Measurements from ENCODE around the gene PROS1.

Gene PROS1

DNA sequence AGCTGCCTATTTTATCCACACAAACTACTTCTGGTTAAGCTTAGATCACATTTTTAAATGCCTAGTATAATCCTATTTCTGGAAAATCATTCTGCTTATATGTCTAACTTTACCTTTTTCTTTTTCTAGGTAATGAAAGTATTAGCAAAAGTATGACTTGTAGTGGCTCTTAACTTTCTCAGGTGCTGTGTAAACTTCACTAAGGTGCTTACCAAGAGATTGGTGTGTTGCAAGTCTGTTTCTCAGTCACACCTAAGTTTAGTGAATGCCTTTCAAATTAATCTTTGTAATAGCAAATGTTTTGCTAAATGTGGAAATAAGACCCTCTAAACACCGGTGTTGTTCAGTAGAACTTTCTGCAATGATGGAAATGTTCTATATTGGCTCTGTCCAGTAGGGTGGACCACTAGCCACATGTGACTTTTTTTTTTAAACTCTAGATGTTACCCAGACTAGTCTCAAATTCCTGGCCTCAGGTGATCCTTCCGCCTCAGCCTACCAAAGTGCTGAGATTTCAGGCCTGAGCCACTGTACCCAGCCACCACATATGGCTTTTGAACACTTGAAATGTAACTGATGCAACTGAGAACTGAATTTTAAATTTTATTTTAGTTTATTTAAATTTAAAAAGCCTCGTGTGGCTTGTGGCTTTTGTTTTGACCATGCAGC lies 28.3 kb upstream of the PROS1 start:
- TF ChIP-seq TOX (CRISPR knock-in tag; IDR thresholded peaks at IDR 0.05; ENCODE audit: borderline replicate concordance) (no peak), ZNF8 (CRISPR knock-in tag; IDR thresholded peaks at IDR 0.05) (no peak), PPARA (CRISPR knock-in tag; IDR thresholded peaks at IDR 0.05; ENCODE audit: borderline replicate concordance) (no peak), GLIS3 (CRISPR knock-in tag; IDR thresholded peaks at IDR 0.05) (no peak), ISL1 (CRISPR knock-in tag; IDR thresholded peaks at IDR 0.05) (no peak), ZNF565 (CRISPR knock-in tag; conservative IDR thresholded peaks at IDR 0.05; ENCODE audit: low read depth) (no peak), ESRRG (CRISPR knock-in tag; IDR thresholded peaks at IDR 0.05) (no peak), BACH2 (CRISPR knock-in tag; IDR thresholded peaks at IDR 0.05; ENCODE audit: borderline replicate concordance) (no peak), TCF4 (CRISPR knock-in tag; IDR thresholded peaks at IDR 0.05; ENCODE audit: borderline replicate concordance) (no peak)
- TF ChIP-seq, protein P1, sequence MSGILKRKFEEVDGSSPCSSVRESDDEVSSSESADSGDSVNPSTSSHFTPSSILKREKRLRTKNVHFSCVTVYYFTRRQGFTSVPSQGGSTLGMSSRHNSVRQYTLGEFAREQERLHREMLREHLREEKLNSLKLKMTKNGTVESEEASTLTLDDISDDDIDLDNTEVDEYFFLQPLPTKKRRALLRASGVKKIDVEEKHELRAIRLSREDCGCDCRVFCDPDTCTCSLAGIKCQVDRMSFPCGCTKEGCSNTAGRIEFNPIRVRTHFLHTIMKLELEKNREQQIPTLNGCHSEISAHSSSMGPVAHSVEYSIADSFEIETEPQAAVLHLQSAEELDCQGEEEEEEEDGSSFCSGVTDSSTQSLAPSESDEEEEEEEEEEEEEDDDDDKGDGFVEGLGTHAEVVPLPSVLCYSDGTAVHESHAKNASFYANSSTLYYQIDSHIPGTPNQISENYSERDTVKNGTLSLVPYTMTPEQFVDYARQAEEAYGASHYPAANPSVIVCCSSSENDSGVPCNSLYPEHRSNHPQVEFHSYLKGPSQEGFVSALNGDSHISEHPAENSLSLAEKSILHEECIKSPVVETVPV (CRISPR knock-in tag; IDR thresholded peaks at IDR 0.05), result no peak
- TF ChIP-seq, protein P2, sequence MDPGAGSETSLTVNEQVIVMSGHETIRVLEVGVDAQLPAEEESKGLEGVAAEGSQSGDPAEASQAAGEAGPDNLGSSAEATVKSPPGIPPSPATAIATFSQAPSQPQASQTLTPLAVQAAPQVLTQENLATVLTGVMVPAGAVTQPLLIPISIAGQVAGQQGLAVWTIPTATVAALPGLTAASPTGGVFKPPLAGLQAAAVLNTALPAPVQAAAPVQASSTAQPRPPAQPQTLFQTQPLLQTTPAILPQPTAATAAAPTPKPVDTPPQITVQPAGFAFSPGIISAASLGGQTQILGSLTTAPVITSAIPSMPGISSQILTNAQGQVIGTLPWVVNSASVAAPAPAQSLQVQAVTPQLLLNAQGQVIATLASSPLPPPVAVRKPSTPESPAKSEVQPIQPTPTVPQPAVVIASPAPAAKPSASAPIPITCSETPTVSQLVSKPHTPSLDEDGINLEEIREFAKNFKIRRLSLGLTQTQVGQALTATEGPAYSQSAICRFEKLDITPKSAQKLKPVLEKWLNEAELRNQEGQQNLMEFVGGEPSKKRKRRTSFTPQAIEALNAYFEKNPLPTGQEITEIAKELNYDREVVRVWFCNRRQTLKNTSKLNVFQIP (CRISPR knock-in tag; IDR thresholded peaks at IDR 0.05; ENCODE audit: borderline replicate concordance, low read depth), result no peak
- TF ChIP-seq, protein P3, sequence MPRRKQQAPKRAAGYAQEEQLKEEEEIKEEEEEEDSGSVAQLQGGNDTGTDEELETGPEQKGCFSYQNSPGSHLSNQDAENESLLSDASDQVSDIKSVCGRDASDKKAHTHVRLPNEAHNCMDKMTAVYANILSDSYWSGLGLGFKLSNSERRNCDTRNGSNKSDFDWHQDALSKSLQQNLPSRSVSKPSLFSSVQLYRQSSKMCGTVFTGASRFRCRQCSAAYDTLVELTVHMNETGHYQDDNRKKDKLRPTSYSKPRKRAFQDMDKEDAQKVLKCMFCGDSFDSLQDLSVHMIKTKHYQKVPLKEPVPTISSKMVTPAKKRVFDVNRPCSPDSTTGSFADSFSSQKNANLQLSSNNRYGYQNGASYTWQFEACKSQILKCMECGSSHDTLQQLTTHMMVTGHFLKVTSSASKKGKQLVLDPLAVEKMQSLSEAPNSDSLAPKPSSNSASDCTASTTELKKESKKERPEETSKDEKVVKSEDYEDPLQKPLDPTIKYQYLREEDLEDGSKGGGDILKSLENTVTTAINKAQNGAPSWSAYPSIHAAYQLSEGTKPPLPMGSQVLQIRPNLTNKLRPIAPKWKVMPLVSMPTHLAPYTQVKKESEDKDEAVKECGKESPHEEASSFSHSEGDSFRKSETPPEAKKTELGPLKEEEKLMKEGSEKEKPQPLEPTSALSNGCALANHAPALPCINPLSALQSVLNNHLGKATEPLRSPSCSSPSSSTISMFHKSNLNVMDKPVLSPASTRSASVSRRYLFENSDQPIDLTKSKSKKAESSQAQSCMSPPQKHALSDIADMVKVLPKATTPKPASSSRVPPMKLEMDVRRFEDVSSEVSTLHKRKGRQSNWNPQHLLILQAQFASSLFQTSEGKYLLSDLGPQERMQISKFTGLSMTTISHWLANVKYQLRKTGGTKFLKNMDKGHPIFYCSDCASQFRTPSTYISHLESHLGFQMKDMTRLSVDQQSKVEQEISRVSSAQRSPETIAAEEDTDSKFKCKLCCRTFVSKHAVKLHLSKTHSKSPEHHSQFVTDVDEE (CRISPR knock-in tag; IDR thresholded peaks at IDR 0.05), result no peak
- TF ChIP-seq, protein P4, sequence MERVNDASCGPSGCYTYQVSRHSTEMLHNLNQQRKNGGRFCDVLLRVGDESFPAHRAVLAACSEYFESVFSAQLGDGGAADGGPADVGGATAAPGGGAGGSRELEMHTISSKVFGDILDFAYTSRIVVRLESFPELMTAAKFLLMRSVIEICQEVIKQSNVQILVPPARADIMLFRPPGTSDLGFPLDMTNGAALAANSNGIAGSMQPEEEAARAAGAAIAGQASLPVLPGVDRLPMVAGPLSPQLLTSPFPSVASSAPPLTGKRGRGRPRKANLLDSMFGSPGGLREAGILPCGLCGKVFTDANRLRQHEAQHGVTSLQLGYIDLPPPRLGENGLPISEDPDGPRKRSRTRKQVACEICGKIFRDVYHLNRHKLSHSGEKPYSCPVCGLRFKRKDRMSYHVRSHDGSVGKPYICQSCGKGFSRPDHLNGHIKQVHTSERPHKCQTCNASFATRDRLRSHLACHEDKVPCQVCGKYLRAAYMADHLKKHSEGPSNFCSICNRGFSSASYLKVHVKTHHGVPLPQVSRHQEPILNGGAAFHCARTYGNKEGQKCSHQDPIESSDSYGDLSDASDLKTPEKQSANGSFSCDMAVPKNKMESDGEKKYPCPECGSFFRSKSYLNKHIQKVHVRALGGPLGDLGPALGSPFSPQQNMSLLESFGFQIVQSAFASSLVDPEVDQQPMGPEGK (CRISPR knock-in tag; IDR thresholded peaks at IDR 0.05; ENCODE audit: borderline replicate concordance), result no peak
- ATAC-seq, result no peak

DNA sequence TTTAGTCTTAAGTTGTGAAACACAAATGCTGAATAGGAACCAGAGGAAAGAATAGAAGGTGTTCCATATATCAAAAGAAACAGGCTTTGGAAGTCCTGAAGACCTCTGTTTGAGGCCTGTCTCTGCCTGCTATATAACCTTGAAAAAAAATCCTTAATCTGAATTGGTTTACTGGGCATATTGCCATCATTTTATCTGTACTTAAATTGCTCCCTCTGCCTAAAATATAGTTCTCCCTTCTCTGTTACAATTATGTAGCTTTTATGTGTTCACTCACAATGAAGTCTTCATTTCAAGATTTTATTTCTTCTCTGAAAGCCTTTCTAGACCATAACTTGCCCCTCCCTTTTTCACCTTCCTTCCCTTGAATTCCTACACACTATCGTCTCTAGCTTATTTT lies 27.5 kb upstream of the PROS1 start:
- no peak for ATAC-seq
- no peak for TF ChIP-seq CSDC2 (CRISPR knock-in tag; IDR thresholded peaks at IDR 0.05)
- no peak for TF ChIP-seq ESRRG (CRISPR knock-in tag; IDR thresholded peaks at IDR 0.05)
- TF ChIP-seq, protein P5, sequence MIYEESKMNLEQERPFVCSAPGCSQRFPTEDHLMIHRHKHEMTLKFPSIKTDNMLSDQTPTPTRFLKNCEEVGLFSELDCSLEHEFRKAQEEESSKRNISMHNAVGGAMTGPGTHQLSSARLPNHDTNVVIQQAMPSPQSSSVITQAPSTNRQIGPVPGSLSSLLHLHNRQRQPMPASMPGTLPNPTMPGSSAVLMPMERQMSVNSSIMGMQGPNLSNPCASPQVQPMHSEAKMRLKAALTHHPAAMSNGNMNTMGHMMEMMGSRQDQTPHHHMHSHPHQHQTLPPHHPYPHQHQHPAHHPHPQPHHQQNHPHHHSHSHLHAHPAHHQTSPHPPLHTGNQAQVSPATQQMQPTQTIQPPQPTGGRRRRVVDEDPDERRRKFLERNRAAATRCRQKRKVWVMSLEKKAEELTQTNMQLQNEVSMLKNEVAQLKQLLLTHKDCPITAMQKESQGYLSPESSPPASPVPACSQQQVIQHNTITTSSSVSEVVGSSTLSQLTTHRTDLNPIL (CRISPR knock-in tag; IDR thresholded peaks at IDR 0.05; ENCODE audit: low read depth), result no peak
- TF ChIP-seq ZNF70 (CRISPR knock-in tag; IDR thresholded peaks at IDR 0.05), result no peak
- TF ChIP-seq, protein P2 (CRISPR knock-in tag; IDR thresholded peaks at IDR 0.05; ENCODE audit: borderline replicate concordance, low read depth), result no peak
- TF ChIP-seq ISL1 (CRISPR knock-in tag; IDR thresholded peaks at IDR 0.05), result no peak
- TF ChIP-seq ZFP30 (CRISPR knock-in tag; IDR thresholded peaks at IDR 0.05), result no peak
- TF ChIP-seq TOX (CRISPR knock-in tag; IDR thresholded peaks at IDR 0.05; ENCODE audit: borderline replicate concordance), result no peak
- TF ChIP-seq GLIS3 (CRISPR knock-in tag; IDR thresholded peaks at IDR 0.05), result no peak
- TF ChIP-seq, protein P4 (CRISPR knock-in tag; IDR thresholded peaks at IDR 0.05; ENCODE audit: borderline replicate concordance), result no peak
- TF ChIP-seq ARNTL (CRISPR knock-in tag; IDR thresholded peaks at IDR 0.05; ENCODE audit: borderline replicate concordance, low read depth), result no peak
- TF ChIP-seq PPARA (CRISPR knock-in tag; IDR thresholded peaks at IDR 0.05; ENCODE audit: borderline replicate concordance), result no peak
- no peak for TF ChIP-seq OSR1 (CRISPR knock-in tag; IDR thresholded peaks at IDR 0.05)
- TF ChIP-seq ZNF8 (CRISPR knock-in tag; IDR thresholded peaks at IDR 0.05), result no peak
- TF ChIP-seq, protein P3 (CRISPR knock-in tag; IDR thresholded peaks at IDR 0.05), result no peak
- no peak for TF ChIP-seq RARB (CRISPR knock-in tag; IDR thresholded peaks at IDR 0.05)
- TF ChIP-seq SNAI2 (CRISPR knock-in tag; IDR thresholded peaks at IDR 0.05), result no peak
- no peak for TF ChIP-seq ZC3H10 (CRISPR knock-in tag; IDR thresholded peaks at IDR 0.05)
